CD14-positive monocyte (primary cell): ENCODE data around the gene GMDS. TPM values are rescaled to one million over a fixed set of nuclear protein-coding genes. Genes with fewer than 3 reads are reported as not detected.

Experiments used
- DNase-seq, 3 donors: peaks; one replicate each; pipeline ENCODE4 v3.0.0-alpha.2; 2011 to 2022
- H2AFZ ChIP-seq: 2 replicates; pipeline ENCODE4 v1.6.0; 2012; ENCODE audit warnings: mild to moderate bottlenecking, low read depth, low read length, inconsistent platforms; ENCODE audit not compliant: insufficient read depth, poor library complexity, severe bottlenecking
- H3K27ac ChIP-seq, 2 donors: 1 replicate in 1 of 2; 2 replicates in 1 of 2; pipeline ENCODE4 v1.5.1; 2012 to 2013; ENCODE audit warnings: low read length in 2 of 2, control low read depth in 1 of 2, inconsistent platforms in 1 of 2, low read depth in 1 of 2, mild to moderate bottlenecking in 1 of 2
- H3K27me3 ChIP-seq, 2 donors: one replicate each; pipeline versions ENCODE4 v1.6.0 to v1.6.1; 2011 to 2013; ENCODE audit warnings: low read length in 2 of 2; ENCODE audit not compliant: control insufficient read depth in 2 of 2, insufficient read depth in 2 of 2
- H3K36me3 ChIP-seq, 2 donors: replicated peaks in 1 of 2; 1 replicate in 1 of 2; 2 replicates in 1 of 2; pipeline versions ENCODE4 v1.5.1 to v1.6.1; 2012 to 2013; ENCODE audit warnings: low read length in 2 of 2, control low read depth in 1 of 2, inconsistent platforms in 1 of 2, mild to moderate bottlenecking in 1 of 2; ENCODE audit not compliant: insufficient read depth in 2 of 2, control insufficient read depth in 1 of 2
- H3K4me1 ChIP-seq, 2 donors: 1 replicate in 1 of 2; 2 replicates in 1 of 2; pipeline versions ENCODE4 v1.5.1 to v1.6.1; 2012 to 2013; ENCODE audit warnings: low read length in 2 of 2, control low read depth in 1 of 2, inconsistent platforms in 1 of 2, mild to moderate bottlenecking in 1 of 2, moderate library complexity in 1 of 2; ENCODE audit not compliant: insufficient read depth in 2 of 2, control insufficient read depth in 1 of 2
- H3K4me2 ChIP-seq: replicated peaks from 2 replicates; pipeline ENCODE3; 2012; ENCODE audit warnings: low read length, moderate library complexity, mild to moderate bottlenecking; ENCODE audit not compliant: poor library complexity, severe bottlenecking; ENCODE audit errors: extremely low read depth
- H3K4me3 ChIP-seq, 3 experiments: fragments of 200-600 bp in 1 of 3; sonication (generic) in 1 of 3; replicated peaks in 1 of 3; 1 replicate in 2 of 3; 2 replicates in 1 of 3; pipeline ENCODE4 v1.5.1; 2011 to 2013; ENCODE audit warnings: low read length in 3 of 3, mild to moderate bottlenecking in 3 of 3, control low read depth in 2 of 3, low read depth in 2 of 3, inconsistent platforms in 1 of 3, moderate library complexity in 1 of 3
- H3K79me2 ChIP-seq: 2 replicates; pipeline ENCODE4 v1.6.0; 2012; ENCODE audit warnings: mild to moderate bottlenecking, control low read depth, inconsistent platforms, low read length, moderate library complexity; ENCODE audit not compliant: insufficient read depth
- H3K9ac ChIP-seq: 2 replicates; pipeline ENCODE4 v1.6.0; 2017; ENCODE audit warnings: low read length, mild to moderate bottlenecking; ENCODE audit not compliant: insufficient read depth, poor library complexity, severe bottlenecking
- H3K9me3 ChIP-seq, 2 donors: replicated peaks in 1 of 2; 1 replicate in 1 of 2; 2 replicates in 1 of 2; pipeline versions ENCODE4 v1.5.1 to v1.6.1; 2012 to 2013; ENCODE audit warnings: low read length in 2 of 2, control low read depth in 1 of 2; ENCODE audit not compliant: control insufficient read depth in 1 of 2, insufficient read depth in 1 of 2
- H4K20me1 ChIP-seq: 2 replicates; pipeline ENCODE4 v1.6.0; 2012; ENCODE audit warnings: mild to moderate bottlenecking, low read length, control low read depth, moderate library complexity; ENCODE audit not compliant: insufficient read depth
- H3K27ac Mint-ChIP-seq, 7 donors: one replicate each; pipeline ENCODE4 v1.8.0; 2020; ENCODE audit warnings: mild to moderate bottlenecking in 7 of 7, mixed read lengths in 7 of 7, moderate library complexity in 6 of 7, inconsistent platforms in 2 of 7
- H3K27me3 Mint-ChIP-seq, 3 donors: one replicate each; pipeline ENCODE4 v1.8.0; 2021 to 2022; ENCODE audit warnings: low read depth in 3 of 3, mild to moderate bottlenecking in 3 of 3, mixed read lengths in 3 of 3, moderate library complexity in 3 of 3, inconsistent platforms in 1 of 3
- H3K36me3 Mint-ChIP-seq, 2 donors: one replicate each; pipeline ENCODE4 v1.8.0; 2020; ENCODE audit warnings: mixed read lengths in 2 of 2, inconsistent platforms in 1 of 2, mild to moderate bottlenecking in 1 of 2
- H3K4me1 Mint-ChIP-seq: one replicate; pipeline ENCODE4 v1.8.0; 2020; ENCODE audit warnings: mild to moderate bottlenecking, mixed read lengths
- H3K4me3 Mint-ChIP-seq, 2 donors: one replicate each; pipeline ENCODE4 v1.8.0; 2020; ENCODE audit warnings: mild to moderate bottlenecking in 2 of 2, mixed read lengths in 2 of 2, moderate library complexity in 1 of 2
- H3K9me3 Mint-ChIP-seq, 7 donors: one replicate each; pipeline ENCODE4 v1.8.0; 2020 to 2022; ENCODE audit warnings: mixed read lengths in 7 of 7, mild to moderate bottlenecking in 6 of 7, moderate library complexity in 6 of 7, inconsistent platforms in 2 of 7
- WGBS: methylation state at CpG from one replicate; pipeline ENCODE4 v1.1.5; 2013; ENCODE audit warnings: missing lambda C conversion rate; ENCODE audit not compliant: insufficient coverage; 5-methylcytosine and 5-hydroxymethylcytosine counted together
- intact Hi-C, 2 donors: fragments of 100-400 bp; cut with micrococcal nuclease; formaldehyde crosslinking; loops; one replicate each; pipeline versions ENCODE4 v1.15.0 to v1.15.1; 2023
- polyA plus RNA-seq, 3 donors: library from polyadenylated mRNA; depleted of rRNA in 1 of 3; unstranded in 2 of 3; stranded (reverse) in 1 of 3; fragments of 300-500 nt in 2 of 3; fragments of >200 nt in 1 of 3; fragmentation: Illumina TruSeq in 2 of 3; gene quantifications; 1 replicate in 2 of 3; 2 replicates in 1 of 3; pipeline ENCODE4 v1.2.3, GENCODE V29; 2012 to 2021
- TF ChIP-seq, protein P1 (sequence below): fragments of 200-600 bp; IDR thresholded peaks from one replicate; pipeline ENCODE4 v1.8.0; 2022; ENCODE audit warnings: antibody characterized with exemption, mild to moderate bottlenecking

GMDS gene
- polyA plus RNA-seq, 3 donors: 10.5 to 19.9 (median 17.6) TPM

DNA sequence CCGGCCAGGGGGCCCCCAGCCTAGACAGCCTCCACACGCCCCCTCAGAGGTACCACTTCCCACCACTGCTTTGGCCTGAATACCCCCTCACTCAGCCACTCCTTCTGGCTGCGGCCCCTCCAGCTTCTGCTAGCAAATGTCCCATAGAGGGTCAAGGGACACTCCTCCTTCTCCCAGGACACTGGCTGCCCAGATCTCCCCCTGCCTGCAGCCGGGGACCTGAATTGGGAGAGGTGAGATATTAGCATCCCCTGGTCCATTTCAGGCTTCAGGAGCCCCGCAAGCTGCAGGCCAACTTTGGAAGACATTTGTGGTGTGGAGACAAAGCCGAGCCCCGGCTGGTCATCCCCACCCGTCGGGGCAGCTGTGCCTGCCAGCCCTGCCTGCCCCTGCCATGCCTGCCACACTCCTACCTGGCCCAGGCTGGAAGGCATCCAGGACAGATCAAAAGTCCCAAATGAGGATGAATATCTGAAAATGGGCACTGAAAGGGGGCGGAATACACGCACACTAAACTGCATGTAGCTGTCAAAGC lies 668.2 kb downstream of the GMDS start:
- H3K4me3 Mint-ChIP-seq: no peak overlapping the region

GRCh38 chr6:1576711-1577110 lies 668.7 kb downstream of the GMDS start:
- Histone ChIP-seq H3K4me2 (no peak overlapping the region), H2AFZ (no peak overlapping the region), H3K27ac (no peak overlapping the region), H3K4me3 (no peak overlapping the region), H3K36me3 (no peaks in the 10 kb centered on the region), H3K79me2 (no peaks in the 10 kb centered on the region), H3K27me3 (no peaks in the 10 kb centered on the region), H3K4me1 (no peaks in the 10 kb centered on the region), H4K20me1 (no peaks in the 10 kb centered on the region), H3K9ac (no peak overlapping the region), H3K9me3 (no peaks in the 10 kb centered on the region)
- no peak for DNase-seq
- Mint-ChIP-seq H3K4me3 (no peak overlapping the region), H3K36me3 (no peaks in the 10 kb centered on the region), H3K4me1 (peaks cover 3% of the 10 kb centered on the region), H3K9me3 (peaks cover 0 to 6% (median 4%) of the 10 kb centered on the region in 7 donors), H3K27me3 (peaks cover 3 to 8% (median 4%) of the 10 kb centered on the region in 3 donors), H3K27ac (no peak overlapping the region)
- intact Hi-C loops: no loop called here
- WGBS: over 99% methylated on average over 9 of the region's 11 CpGs
- TF ChIP-seq, protein P1, sequence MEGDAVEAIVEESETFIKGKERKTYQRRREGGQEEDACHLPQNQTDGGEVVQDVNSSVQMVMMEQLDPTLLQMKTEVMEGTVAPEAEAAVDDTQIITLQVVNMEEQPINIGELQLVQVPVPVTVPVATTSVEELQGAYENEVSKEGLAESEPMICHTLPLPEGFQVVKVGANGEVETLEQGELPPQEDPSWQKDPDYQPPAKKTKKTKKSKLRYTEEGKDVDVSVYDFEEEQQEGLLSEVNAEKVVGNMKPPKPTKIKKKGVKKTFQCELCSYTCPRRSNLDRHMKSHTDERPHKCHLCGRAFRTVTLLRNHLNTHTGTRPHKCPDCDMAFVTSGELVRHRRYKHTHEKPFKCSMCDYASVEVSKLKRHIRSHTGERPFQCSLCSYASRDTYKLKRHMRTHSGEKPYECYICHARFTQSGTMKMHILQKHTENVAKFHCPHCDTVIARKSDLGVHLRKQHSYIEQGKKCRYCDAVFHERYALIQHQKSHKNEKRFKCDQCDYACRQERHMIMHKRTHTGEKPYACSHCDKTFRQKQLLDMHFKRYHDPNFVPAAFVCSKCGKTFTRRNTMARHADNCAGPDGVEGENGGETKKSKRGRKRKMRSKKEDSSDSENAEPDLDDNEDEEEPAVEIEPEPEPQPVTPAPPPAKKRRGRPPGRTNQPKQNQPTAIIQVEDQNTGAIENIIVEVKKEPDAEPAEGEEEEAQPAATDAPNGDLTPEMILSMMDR: no peak

More for the DNA sequence above, 668.2 kb downstream of the GMDS start:
- Histone ChIP-seq H4K20me1 (no peaks in the 10 kb centered on the region), H2AFZ (no peak overlapping the region), H3K9ac (no peak overlapping the region), H3K4me3 (no peak overlapping the region), H3K27ac (no peak overlapping the region), H3K9me3 (no peaks in the 10 kb centered on the region), H3K79me2 (no peaks in the 10 kb centered on the region), H3K27me3 (no peaks in the 10 kb centered on the region), H3K36me3 (no peaks in the 10 kb centered on the region), H3K4me2 (no peak overlapping the region), H3K4me1 (no peaks in the 10 kb centered on the region)
- Mint-ChIP-seq H3K4me1 (peaks cover 3% of the 10 kb centered on the region), H3K27ac (no peak overlapping the region), H3K27me3 (peaks cover 3 to 8% (median 4%) of the 10 kb centered on the region in 3 donors), H3K9me3 (peaks cover 0 to 2% (median under 1%) of the 10 kb centered on the region in 7 donors), H3K36me3 (no peaks in the 10 kb centered on the region)
- 94% methylated on average over 7 of the region's 11 CpGs for WGBS
- TF ChIP-seq, protein P1: no peak
- no peak for DNase-seq
- intact Hi-C loops: no loop called here
